GM18868 (cell line): ENCODE results near the gene UBXN1.
"Not testable (repeated sequence)": the region's sequence is repeated elsewhere in the genome, so short reads cannot be mapped to it uniquely, and the experiment has no call there.

Experiments used
- ATAC-seq: cut with Tn5 transposase; IDR thresholded peaks from one replicate; pipeline ENCODE4 v1.9.1; 2021; ENCODE audit warnings: mild to moderate bottlenecking, moderate library complexity; ENCODE audit not compliant: unreplicated experiment

Gene UBXN1

GRCh38 chr11:62673196-62673525 lies 5.7 kb downstream of the UBXN1 start:
- no peak for ATAC-seq

GRCh38 chr11:62671608-62672389 lies 7.1 kb downstream of the UBXN1 start, which contains the start of the genes LBHD1 and UQCC3:
LBHD1 (minus strand) TSS chr11:62672267; CDS start chr11:62670031, 2,236 bp downstream.
UQCC3 (plus strand) TSS chr11:62671673; CDS start chr11:62671746, 73 bp downstream.
- ATAC-seq, result peak; percentile 58

GRCh38 chr11:62671236-62671607 lies 7.7 kb downstream of the UBXN1 start:
- peak; percentile 8 for ATAC-seq

- no peak for ATAC-seq
Measured at GRCh38 chr11:62669420-62670161, 9.3 kb downstream of the UBXN1 start.

- no peak for ATAC-seq
Measured at GRCh38 chr11:62667460-62667859, 11.4 kb downstream of the UBXN1 start.

- no peak for ATAC-seq
Measured at GRCh38 chr11:62666259-62666926, 12.5 kb downstream of the UBXN1 start.

GRCh38 chr11:62665599-62666258 lies 13.1 kb downstream of the UBXN1 start:
- peak; percentile 4 for ATAC-seq

GRCh38 chr11:62665075-62665598 lies 13.7 kb downstream of the UBXN1 start, which contains the start of the genes C11orf98 and CSKMT:
C11orf98 (minus strand) TSS chr11:62665210; CDS start chr11:62665169, 41 bp downstream.
CSKMT (plus strand) TSS chr11:62665312; CDS start chr11:62665880, 568 bp downstream.
- ATAC-seq, result peak; percentile 81

GRCh38 chr11:62664405-62665074 lies 14.3 kb downstream of the UBXN1 start:
- ATAC-seq, result peak; percentile 27

GRCh38 chr11:62656796-62657429 lies 22.0 kb downstream of the UBXN1 start:
- ATAC-seq, result no peak

- no peak for ATAC-seq
Measured at GRCh38 chr11:62654297-62654696, 24.6 kb downstream of the UBXN1 start.

GRCh38 chr11:62652161-62653006 lies 26.5 kb downstream of the UBXN1 start:
- no peak for ATAC-seq

GRCh38 chr11:62650283-62650682 lies 28.6 kb downstream of the UBXN1 start:
- not testable (repeated sequence) for ATAC-seq

- ATAC-seq, result no peak
Measured at GRCh38 chr11:62649486-62649885, 29.4 kb downstream of the UBXN1 start.

- ATAC-seq, result no peak
Measured at GRCh38 chr11:62648967-62649364, 29.9 kb downstream of the UBXN1 start.

GRCh38 chr11:62648185-62648966 lies 30.5 kb downstream of the UBXN1 start:
- no peak for ATAC-seq

GRCh38 chr11:62647609-62648005 lies 31.3 kb downstream of the UBXN1 start:
- no peak for ATAC-seq
